HepG2 (cell line): ENCODE results near the gene SAC3D1. TPM values are rescaled to one million over a fixed set of nuclear protein-coding genes. Genes with fewer than 3 reads are reported as not detected.

Source experiments
- BRD4 ChIP-seq: sonication (generic); formaldehyde crosslinking; IDR thresholded peaks from 2 replicates; pipeline ENCODE4 v1.4.0; 2020; ENCODE audit warnings: missing genetic modification reagents
- ELF1 ChIP-seq: sonication (generic); formaldehyde crosslinking; IDR thresholded peaks from 2 replicates; pipeline ENCODE4 v1.4.0; 2020; ENCODE audit warnings: missing genetic modification reagents
- IKZF1 ChIP-seq: fragments of 450-650 bp; IDR thresholded peaks from 2 replicates; pipeline ENCODE4 v1.7.1; 2016
- JUNB ChIP-seq: sonication (generic); formaldehyde crosslinking; IDR thresholded peaks from 2 replicates; pipeline ENCODE4 v1.8.0; 2022; ENCODE audit warnings: missing genetic modification reagents, mild to moderate bottlenecking, borderline replicate concordance
- MIER3 ChIP-seq: IDR thresholded peaks from 2 replicates; pipeline ENCODE4 v1.6.1; 2016; ENCODE audit warnings: missing compliant biosample characterization, borderline replicate concordance
- NONO ChIP-seq, 2 experiments: fragments of 450-650 bp in 1 of 2; sonication (generic) in 1 of 2; formaldehyde crosslinking in 1 of 2; IDR thresholded peaks in 1 of 2; conservative IDR thresholded peaks in 1 of 2; 2 replicates each; pipeline versions ENCODE4 v1.6.1 to v1.8.0; 2017 to 2022; ENCODE audit warnings: mild to moderate bottlenecking in 1 of 2, missing genetic modification reagents in 1 of 2, moderate library complexity in 1 of 2
- SOX5 ChIP-seq: IDR thresholded peaks from 2 replicates; pipeline ENCODE4 v1.6.1; 2016; ENCODE audit warnings: borderline replicate concordance
- SPEN ChIP-seq: sonication (generic); formaldehyde crosslinking; IDR thresholded peaks from 2 replicates; pipeline ENCODE4 v1.5.1; 2020; ENCODE audit warnings: low read depth, mild to moderate bottlenecking, missing genetic modification reagents
- STAG1 ChIP-seq: sonication (generic); formaldehyde crosslinking; IDR thresholded peaks from 2 replicates; pipeline ENCODE4 v1.4.0; 2020; ENCODE audit warnings: missing genetic modification reagents
- ZFYVE20 ChIP-seq: sonication (generic); formaldehyde crosslinking; IDR thresholded peaks from 2 replicates; pipeline ENCODE4 v1.8.0; 2023; ENCODE audit warnings: low read depth, mild to moderate bottlenecking, moderate library complexity, missing genetic modification reagents, borderline replicate concordance
- ZNF430 ChIP-seq: sonication (generic); formaldehyde crosslinking; IDR thresholded peaks from 2 replicates; pipeline ENCODE4 v1.9.0; 2021; ENCODE audit warnings: mild to moderate bottlenecking, missing genetic modification reagents
- ZNF577 ChIP-seq: sonication (generic); formaldehyde crosslinking; IDR thresholded peaks from 2 replicates; pipeline ENCODE4 v1.4.0; 2020; ENCODE audit warnings: mild to moderate bottlenecking, low read depth, missing genetic modification reagents, borderline replicate concordance
- polyA plus RNA-seq, 8 experiments: library from polyadenylated mRNA; depleted of rRNA in 3 of 8; stranded (reverse) in 7 of 8; unstranded in 1 of 8; fragments of >200 nt; fragmentation: Illumina TruSeq in 4 of 8; extraction: Trizol in 4 of 8; gene quantifications; 2 replicates each; pipeline versions ENCODE4 v1.2.1 to v1.2.3, GENCODE V29; 2011 to 2016; ENCODE audit warnings: low read depth in 4 of 8, missing spikeins in 1 of 8, mixed read lengths in 1 of 8; ENCODE audit not compliant: insufficient read depth in 1 of 8
- total RNA-seq, 5 experiments: library from RNA; depleted of rRNA; stranded (reverse); fragments of >200 nt; fragmentation: Illumina TruSeq; extraction: Trizol; gene quantifications; 2 replicates each; pipeline ENCODE4 v1.2.3, GENCODE V29; 2016; ENCODE audit warnings: low read depth in 1 of 5
- TF ChIP-seq, protein P1 (sequence below): sonication (generic); formaldehyde crosslinking; IDR thresholded peaks from 2 replicates; pipeline ENCODE4 v1.8.1; 2023; ENCODE audit warnings: mild to moderate bottlenecking, missing genetic modification reagents
- TF ChIP-seq, protein P2 (sequence below): IDR thresholded peaks from 2 replicates; pipeline ENCODE4 v1.6.1; 2016; ENCODE audit warnings: low read depth
- TF ChIP-seq, protein P3 (sequence below): sonication (generic); formaldehyde crosslinking; IDR thresholded peaks from 2 replicates; pipeline ENCODE4 v1.8.0; 2022; ENCODE audit warnings: mild to moderate bottlenecking, missing genetic modification reagents, borderline replicate concordance
- TF ChIP-seq, protein P4 (sequence below): sonication (generic); formaldehyde crosslinking; IDR thresholded peaks from 2 replicates; pipeline ENCODE4 v1.5.0; 2020; ENCODE audit warnings: mild to moderate bottlenecking, missing genetic modification reagents, moderate library complexity
- TF ChIP-seq, protein P5 (sequence below): sonication (generic); formaldehyde crosslinking; IDR thresholded peaks from 2 replicates; pipeline ENCODE4 v1.5.0; 2020; ENCODE audit warnings: missing genetic modification reagents

SAC3D1 gene
- total and polyA plus RNA-seq, 2 of the 13 experiments (the other 11 are each of a cell fraction or from before 2014, with no cell fraction given) = 7.4 to 36.3 TPM

DNA sequence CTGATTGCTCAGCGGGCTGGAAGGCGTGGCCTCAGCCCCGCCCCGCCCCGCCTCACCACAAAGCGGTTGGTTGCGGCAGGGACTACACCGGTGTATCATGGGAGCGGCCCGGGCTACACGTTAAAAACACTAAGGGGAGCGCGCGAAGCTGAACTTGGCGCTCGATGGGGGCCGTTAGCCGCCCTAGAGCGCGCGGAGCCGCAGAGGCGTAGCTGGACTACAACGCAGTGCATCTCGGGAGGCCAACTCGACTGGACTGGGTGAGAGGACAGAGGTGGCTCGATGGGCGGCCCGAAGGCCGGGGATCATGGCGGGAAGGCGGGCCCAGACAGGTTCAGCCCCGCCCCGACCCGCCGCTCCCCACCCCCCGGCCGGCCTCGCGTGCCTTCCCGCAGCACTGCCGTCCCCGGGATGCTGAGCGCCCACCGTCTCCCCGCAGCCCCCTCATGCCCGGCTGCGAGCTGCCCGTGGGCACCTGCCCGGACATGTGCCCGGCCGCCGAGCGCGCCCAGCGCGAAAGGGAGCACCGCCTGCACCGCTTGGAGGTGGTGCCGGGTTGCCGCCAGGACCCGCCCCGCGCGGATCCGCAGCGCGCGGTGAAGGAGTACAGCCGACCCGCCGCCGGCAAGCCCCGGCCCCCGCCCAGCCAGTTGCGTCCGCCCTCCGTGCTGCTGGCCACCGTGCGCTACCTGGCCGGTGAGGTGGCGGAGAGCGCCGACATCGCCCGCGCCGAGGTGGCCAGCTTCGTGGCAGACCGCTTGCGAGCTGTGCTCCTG, at the start of gene SAC3D1 (continued):
- TF ChIP-seq NONO (IDR thresholded peaks at IDR 0.05) = no peak
- peak; percentile 80 for TF ChIP-seq NONO (CRISPR knock-in tag; conservative IDR thresholded peaks at IDR 0.05)
- TF ChIP-seq, protein P1, sequence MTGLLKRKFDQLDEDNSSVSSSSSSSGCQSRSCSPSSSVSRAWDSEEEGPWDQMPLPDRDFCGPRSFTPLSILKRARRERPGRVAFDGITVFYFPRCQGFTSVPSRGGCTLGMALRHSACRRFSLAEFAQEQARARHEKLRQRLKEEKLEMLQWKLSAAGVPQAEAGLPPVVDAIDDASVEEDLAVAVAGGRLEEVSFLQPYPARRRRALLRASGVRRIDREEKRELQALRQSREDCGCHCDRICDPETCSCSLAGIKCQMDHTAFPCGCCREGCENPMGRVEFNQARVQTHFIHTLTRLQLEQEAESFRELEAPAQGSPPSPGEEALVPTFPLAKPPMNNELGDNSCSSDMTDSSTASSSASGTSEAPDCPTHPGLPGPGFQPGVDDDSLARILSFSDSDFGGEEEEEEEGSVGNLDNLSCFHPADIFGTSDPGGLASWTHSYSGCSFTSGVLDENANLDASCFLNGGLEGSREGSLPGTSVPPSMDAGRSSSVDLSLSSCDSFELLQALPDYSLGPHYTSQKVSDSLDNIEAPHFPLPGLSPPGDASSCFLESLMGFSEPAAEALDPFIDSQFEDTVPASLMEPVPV (CRISPR knock-in tag) = peak; percentile 85; the same call in 1 of the 2 replicates
- no peak for TF ChIP-seq SOX5 (CRISPR knock-in tag)
- TF ChIP-seq JUNB (CRISPR knock-in tag) = no peak
- TF ChIP-seq ZFYVE20 (CRISPR knock-in tag) = no peak
- TF ChIP-seq, protein P2, sequence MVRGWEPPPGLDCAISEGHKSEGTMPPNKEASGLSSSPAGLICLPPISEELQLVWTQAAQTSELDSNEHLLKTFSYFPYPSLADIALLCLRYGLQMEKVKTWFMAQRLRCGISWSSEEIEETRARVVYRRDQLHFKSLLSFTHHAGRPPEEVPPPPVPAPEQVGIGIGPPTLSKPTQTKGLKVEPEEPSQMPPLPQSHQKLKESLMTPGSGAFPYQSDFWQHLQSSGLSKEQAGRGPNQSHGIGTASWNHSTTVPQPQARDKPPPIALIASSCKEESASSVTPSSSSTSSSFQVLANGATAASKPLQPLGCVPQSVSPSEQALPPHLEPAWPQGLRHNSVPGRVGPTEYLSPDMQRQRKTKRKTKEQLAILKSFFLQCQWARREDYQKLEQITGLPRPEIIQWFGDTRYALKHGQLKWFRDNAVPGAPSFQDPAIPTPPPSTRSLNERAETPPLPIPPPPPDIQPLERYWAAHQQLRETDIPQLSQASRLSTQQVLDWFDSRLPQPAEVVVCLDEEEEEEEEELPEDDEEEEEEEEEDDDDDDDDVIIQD (CRISPR knock-in tag) = no peak
- TF ChIP-seq, protein P3, sequence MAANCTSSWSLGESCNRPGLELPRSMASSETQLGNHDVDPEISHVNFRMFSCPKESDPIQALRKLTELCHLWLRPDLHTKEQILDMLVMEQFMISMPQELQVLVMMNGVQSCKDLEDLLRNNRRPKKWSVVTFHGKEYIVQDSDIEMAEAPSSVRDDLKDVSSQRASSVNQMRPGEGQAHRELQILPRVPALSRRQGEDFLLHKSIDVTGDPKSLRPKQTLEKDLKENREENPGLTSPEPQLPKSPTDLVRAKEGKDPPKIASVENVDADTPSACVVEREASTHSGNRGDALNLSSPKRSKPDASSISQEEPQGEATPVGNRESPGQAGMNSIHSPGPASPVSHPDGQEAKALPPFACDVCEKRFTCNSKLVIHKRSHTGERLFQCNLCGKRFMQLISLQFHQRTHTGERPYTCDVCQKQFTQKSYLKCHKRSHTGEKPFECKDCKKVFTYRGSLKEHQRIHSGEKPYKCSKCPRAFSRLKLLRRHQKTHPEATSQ (CRISPR knock-in tag) = peak; percentile 64; the same call in 1 of the 2 replicates
- TF ChIP-seq, protein P4, sequence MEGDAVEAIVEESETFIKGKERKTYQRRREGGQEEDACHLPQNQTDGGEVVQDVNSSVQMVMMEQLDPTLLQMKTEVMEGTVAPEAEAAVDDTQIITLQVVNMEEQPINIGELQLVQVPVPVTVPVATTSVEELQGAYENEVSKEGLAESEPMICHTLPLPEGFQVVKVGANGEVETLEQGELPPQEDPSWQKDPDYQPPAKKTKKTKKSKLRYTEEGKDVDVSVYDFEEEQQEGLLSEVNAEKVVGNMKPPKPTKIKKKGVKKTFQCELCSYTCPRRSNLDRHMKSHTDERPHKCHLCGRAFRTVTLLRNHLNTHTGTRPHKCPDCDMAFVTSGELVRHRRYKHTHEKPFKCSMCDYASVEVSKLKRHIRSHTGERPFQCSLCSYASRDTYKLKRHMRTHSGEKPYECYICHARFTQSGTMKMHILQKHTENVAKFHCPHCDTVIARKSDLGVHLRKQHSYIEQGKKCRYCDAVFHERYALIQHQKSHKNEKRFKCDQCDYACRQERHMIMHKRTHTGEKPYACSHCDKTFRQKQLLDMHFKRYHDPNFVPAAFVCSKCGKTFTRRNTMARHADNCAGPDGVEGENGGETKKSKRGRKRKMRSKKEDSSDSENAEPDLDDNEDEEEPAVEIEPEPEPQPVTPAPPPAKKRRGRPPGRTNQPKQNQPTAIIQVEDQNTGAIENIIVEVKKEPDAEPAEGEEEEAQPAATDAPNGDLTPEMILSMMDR (CRISPR knock-in tag) = peak; percentile 10; the same call in 1 of the 2 replicates
- peak; percentile 26; the same call in 1 of the 2 replicates for TF ChIP-seq MIER3 (CRISPR knock-in tag)
- no peak for TF ChIP-seq BRD4 (CRISPR knock-in tag)
- TF ChIP-seq SPEN (CRISPR knock-in tag) = peak; percentile 80
- TF ChIP-seq, protein P5, sequence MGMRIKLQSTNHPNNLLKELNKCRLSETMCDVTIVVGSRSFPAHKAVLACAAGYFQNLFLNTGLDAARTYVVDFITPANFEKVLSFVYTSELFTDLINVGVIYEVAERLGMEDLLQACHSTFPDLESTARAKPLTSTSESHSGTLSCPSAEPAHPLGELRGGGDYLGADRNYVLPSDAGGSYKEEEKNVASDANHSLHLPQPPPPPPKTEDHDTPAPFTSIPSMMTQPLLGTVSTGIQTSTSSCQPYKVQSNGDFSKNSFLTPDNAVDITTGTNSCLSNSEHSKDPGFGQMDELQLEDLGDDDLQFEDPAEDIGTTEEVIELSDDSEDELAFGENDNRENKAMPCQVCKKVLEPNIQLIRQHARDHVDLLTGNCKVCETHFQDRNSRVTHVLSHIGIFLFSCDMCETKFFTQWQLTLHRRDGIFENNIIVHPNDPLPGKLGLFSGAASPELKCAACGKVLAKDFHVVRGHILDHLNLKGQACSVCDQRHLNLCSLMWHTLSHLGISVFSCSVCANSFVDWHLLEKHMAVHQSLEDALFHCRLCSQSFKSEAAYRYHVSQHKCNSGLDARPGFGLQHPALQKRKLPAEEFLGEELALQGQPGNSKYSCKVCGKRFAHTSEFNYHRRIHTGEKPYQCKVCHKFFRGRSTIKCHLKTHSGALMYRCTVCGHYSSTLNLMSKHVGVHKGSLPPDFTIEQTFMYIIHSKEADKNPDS (CRISPR knock-in tag) = no peak
- peak; percentile 45; the same call in 1 of the 2 replicates for TF ChIP-seq ELF1
- peak; percentile 38; the same call in 1 of the 2 replicates for TF ChIP-seq ZNF430 (CRISPR knock-in tag)
- no peak for TF ChIP-seq ZNF577
- no peak for TF ChIP-seq STAG1
- no peak for TF ChIP-seq IKZF1
